ENCODE data around the gene ENDOG. TPM values are rescaled to one million over a fixed set of nuclear protein-coding genes. Genes with fewer than 3 reads are reported as not detected.
A peak's percentile ranks its signal among the peaks of the same experiment; 100 is the strongest.

Gene ENDOG
- total and polyA plus RNA-seq, 2 donors (not counting 1 experiment from before 2014, with no cell fraction given): 5.2 to 15.5 TPM

DNA sequence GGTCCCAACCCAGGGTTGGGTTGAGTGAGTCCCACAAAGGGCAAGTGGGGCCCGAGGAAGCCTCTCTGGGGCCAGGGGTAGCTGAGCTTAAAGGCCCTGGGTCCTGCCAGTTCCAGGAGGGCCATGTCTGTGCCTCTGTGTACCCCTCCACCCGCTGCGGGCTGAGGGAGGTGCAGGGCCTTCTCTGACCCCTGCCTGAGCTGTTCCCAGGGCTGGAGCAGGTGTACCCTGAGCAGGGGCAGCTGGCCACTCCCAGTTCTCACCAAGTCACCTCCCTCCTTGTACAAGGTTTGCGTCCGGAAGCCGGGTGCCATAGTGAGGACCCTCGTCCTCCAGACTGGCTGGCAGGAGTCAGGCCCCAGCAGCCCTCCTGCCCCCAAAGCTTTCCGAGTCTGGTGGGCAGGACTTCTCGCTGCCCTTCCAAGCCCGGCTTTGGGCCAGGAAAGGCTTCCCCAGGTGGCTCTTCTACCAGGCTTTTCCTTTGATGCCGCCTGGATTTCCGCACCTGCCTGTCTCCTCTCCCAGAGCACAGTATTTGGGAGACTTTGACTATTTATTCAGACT lies 9.2 kb upstream of the ENDOG start:
- H3K79me2 ChIP-seq (ENCODE audit: control insufficient read depth, insufficient read depth, low read length): no peaks in the 10 kb centered on the region
- H3K36me3 ChIP-seq (ENCODE audit: control insufficient read depth, insufficient read depth, low read length): peaks cover 16% of the 10 kb centered on the region
- no peak for TF ChIP-seq EZH2 (IDR thresholded peaks at IDR 0.05; ENCODE audit: low read length, missing control alignments)
- TF ChIP-seq, protein P1, sequence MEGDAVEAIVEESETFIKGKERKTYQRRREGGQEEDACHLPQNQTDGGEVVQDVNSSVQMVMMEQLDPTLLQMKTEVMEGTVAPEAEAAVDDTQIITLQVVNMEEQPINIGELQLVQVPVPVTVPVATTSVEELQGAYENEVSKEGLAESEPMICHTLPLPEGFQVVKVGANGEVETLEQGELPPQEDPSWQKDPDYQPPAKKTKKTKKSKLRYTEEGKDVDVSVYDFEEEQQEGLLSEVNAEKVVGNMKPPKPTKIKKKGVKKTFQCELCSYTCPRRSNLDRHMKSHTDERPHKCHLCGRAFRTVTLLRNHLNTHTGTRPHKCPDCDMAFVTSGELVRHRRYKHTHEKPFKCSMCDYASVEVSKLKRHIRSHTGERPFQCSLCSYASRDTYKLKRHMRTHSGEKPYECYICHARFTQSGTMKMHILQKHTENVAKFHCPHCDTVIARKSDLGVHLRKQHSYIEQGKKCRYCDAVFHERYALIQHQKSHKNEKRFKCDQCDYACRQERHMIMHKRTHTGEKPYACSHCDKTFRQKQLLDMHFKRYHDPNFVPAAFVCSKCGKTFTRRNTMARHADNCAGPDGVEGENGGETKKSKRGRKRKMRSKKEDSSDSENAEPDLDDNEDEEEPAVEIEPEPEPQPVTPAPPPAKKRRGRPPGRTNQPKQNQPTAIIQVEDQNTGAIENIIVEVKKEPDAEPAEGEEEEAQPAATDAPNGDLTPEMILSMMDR (conservative IDR thresholded peaks at IDR 0.05 in 1 of 2, IDR thresholded peaks at IDR 0.05 in 1 of 2; ENCODE audit: low read depth in 1 of 2, low read length in 2 of 2): no peak
- no peak overlapping the region for H2AFZ ChIP-seq (ENCODE audit: low read length)
- DNase-seq (ENCODE audit: low read depth in 2 of 2): no peak
- H3K9ac ChIP-seq (ENCODE audit: insufficient read depth, low read length): no peak overlapping the region
- H3K27ac ChIP-seq (ENCODE audit: insufficient read depth, low read length): no peak overlapping the region
- no peak overlapping the region for H3K4me2 ChIP-seq (ENCODE audit: extremely low read depth, insufficient read depth, low read length)
- H3K4me3 ChIP-seq (replicated peaks in 1 of 4; ENCODE audit: control extremely low read depth in 1 of 4, insufficient read depth in 1 of 4, low read depth in 3 of 4, low read length in 4 of 4): no peak overlapping the region
- H3K4me1 ChIP-seq (ENCODE audit: control insufficient read depth, extremely low read depth, insufficient read depth, low read length): no peaks in the 10 kb centered on the region
- no peaks in the 10 kb centered on the region for H4K20me1 ChIP-seq (ENCODE audit: control insufficient read depth, extremely low read depth, insufficient read depth, low read length)
- H3K27me3 ChIP-seq (ENCODE audit: control insufficient read depth, insufficient read depth, low read length): no peaks in the 10 kb centered on the region
- no peaks in the 10 kb centered on the region for H3K9me3 ChIP-seq (ENCODE audit: control insufficient read depth, insufficient read depth, low read depth, low read length)

DNA sequence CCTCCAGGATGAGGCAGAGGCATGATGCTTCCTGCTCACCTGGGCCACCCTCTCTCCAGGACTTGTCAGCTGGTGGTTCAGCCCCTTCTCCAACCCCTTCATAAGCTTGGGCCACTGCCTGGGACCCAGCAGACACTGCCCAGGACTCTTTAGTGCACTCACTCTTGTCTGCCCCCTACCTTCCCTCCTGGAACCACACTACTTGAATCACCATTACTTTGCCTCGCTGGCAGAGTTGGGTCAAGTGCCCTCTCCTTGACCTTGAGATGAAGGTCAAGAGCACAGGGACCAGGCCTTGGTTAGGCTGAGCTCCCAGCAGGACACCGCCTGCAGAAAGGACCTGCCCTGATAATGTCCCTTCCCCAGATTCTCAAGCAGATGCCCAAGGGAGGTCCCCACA lies 8.5 kb upstream of the ENDOG start:
- Histone ChIP-seq H2AFZ (ENCODE audit: low read length) (no peak overlapping the region), H3K4me1 (ENCODE audit: control insufficient read depth, extremely low read depth, insufficient read depth, low read length) (no peaks in the 10 kb centered on the region), H3K9ac (ENCODE audit: insufficient read depth, low read length) (no peak overlapping the region), H3K27ac (ENCODE audit: insufficient read depth, low read length) (no peak overlapping the region), H4K20me1 (ENCODE audit: control insufficient read depth, extremely low read depth, insufficient read depth, low read length) (no peaks in the 10 kb centered on the region), H3K4me2 (ENCODE audit: extremely low read depth, insufficient read depth, low read length) (no peak overlapping the region), H3K79me2 (ENCODE audit: control insufficient read depth, insufficient read depth, low read length) (no peaks in the 10 kb centered on the region), H3K4me3 (replicated peaks in 1 of 4; ENCODE audit: control extremely low read depth in 1 of 4, insufficient read depth in 1 of 4, low read depth in 3 of 4, low read length in 4 of 4) (no peak overlapping the region), H3K36me3 (ENCODE audit: control insufficient read depth, insufficient read depth, low read length) (peaks cover 16% of the 10 kb centered on the region), H3K27me3 (ENCODE audit: control insufficient read depth, insufficient read depth, low read length) (no peaks in the 10 kb centered on the region), H3K9me3 (ENCODE audit: control insufficient read depth, insufficient read depth, low read depth, low read length) (no peaks in the 10 kb centered on the region)
- TF ChIP-seq, protein P1 (conservative IDR thresholded peaks at IDR 0.05 in 1 of 2, IDR thresholded peaks at IDR 0.05 in 1 of 2; ENCODE audit: low read depth in 1 of 2, low read length in 2 of 2): peak in 1 of 2 donors; percentile 7
- no peak for TF ChIP-seq EZH2 (IDR thresholded peaks at IDR 0.05; ENCODE audit: low read length, missing control alignments)
- no peak for DNase-seq (ENCODE audit: low read depth in 2 of 2)

DNA sequence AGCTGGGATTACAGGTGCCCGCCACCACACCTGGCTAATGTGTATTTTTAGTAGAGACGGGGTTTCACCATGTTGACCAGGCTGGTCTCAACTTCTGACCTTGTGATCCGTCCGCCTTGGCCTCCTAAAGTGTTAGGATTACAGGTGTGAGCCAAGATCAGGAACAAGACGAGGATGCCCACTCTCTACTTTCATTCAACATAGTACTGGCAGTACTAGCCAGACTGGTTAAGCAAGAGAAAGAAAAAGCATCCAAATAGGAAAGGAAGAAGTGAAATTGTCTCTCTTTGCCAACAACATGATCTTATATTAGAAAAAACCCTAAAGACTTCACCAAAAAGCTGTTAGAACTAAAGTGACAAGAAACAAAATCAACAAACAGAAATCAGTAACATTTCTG lies 7.4 kb upstream of the ENDOG start:
- H3K4me3 ChIP-seq (replicated peaks in 1 of 4; ENCODE audit: control extremely low read depth in 1 of 4, insufficient read depth in 1 of 4, low read depth in 3 of 4, low read length in 4 of 4): no peak overlapping the region
- no peak overlapping the region for H3K9ac ChIP-seq (ENCODE audit: insufficient read depth, low read length)
- no peaks in the 10 kb centered on the region for H3K79me2 ChIP-seq (ENCODE audit: control insufficient read depth, insufficient read depth, low read length)
- no peaks in the 10 kb centered on the region for H3K4me1 ChIP-seq (ENCODE audit: control insufficient read depth, extremely low read depth, insufficient read depth, low read length)
- H3K9me3 ChIP-seq (ENCODE audit: control insufficient read depth, insufficient read depth, low read depth, low read length): no peaks in the 10 kb centered on the region
- no peaks in the 10 kb centered on the region for H4K20me1 ChIP-seq (ENCODE audit: control insufficient read depth, extremely low read depth, insufficient read depth, low read length)
- no peak overlapping the region for H2AFZ ChIP-seq (ENCODE audit: low read length)
- H3K27me3 ChIP-seq (ENCODE audit: control insufficient read depth, insufficient read depth, low read length): no peaks in the 10 kb centered on the region
- H3K36me3 ChIP-seq (ENCODE audit: control insufficient read depth, insufficient read depth, low read length): peaks cover 12% of the 10 kb centered on the region
- H3K4me2 ChIP-seq (ENCODE audit: extremely low read depth, insufficient read depth, low read length): no peak overlapping the region
- H3K27ac ChIP-seq (ENCODE audit: insufficient read depth, low read length): no peak overlapping the region
- no peak for DNase-seq (ENCODE audit: low read depth in 2 of 2)
- no peak for TF ChIP-seq EZH2 (IDR thresholded peaks at IDR 0.05; ENCODE audit: low read length, missing control alignments)
- TF ChIP-seq, protein P1 (conservative IDR thresholded peaks at IDR 0.05 in 1 of 2, IDR thresholded peaks at IDR 0.05 in 1 of 2; ENCODE audit: low read depth in 1 of 2, low read length in 2 of 2): no peak
